Stomach (tissue), 9 donors: ENCODE results near the gene TSKU. TPM values are rescaled to one million over a fixed set of nuclear protein-coding genes. Genes with fewer than 3 reads are reported as not detected.
A peak's percentile ranks its signal among the peaks of the same experiment; 100 is the strongest.

ENCODE experiments used
- DNase-seq, 2 donors: peaks; one replicate each; pipeline versions ENCODE4 v3.0.0 to v3.0.0-alpha.2; 2013 to 2019
- H3K27ac ChIP-seq, 5 donors: fragments of 200-600 bp in 4 of 5; sonication (generic) in 4 of 5; one replicate each; pipeline ENCODE4 v1.5.1; 2013 to 2019; ENCODE audit warnings: mild to moderate bottlenecking in 1 of 5, moderate library complexity in 1 of 5
- H3K27me3 ChIP-seq, 3 donors: fragments of 200-600 bp; sonication (generic); one replicate each; pipeline ENCODE4 v1.5.1; 2017 to 2019; ENCODE audit warnings: mixed run types in 1 of 3
- H3K36me3 ChIP-seq, 4 donors: fragments of 200-600 bp; sonication (generic); 1 replicate in 3 of 4; 2 replicates in 1 of 4; pipeline ENCODE4 v1.5.1; 2016 to 2019
- H3K4me1 ChIP-seq, 4 donors: fragments of 200-600 bp; sonication (generic); one replicate each; pipeline ENCODE4 v1.5.1; 2016 to 2019
- H3K4me3 ChIP-seq, 4 donors: fragments of 200-600 bp; sonication (generic) in 3 of 4; one replicate each; pipeline ENCODE4 v1.5.1; 2016 to 2019; ENCODE audit warnings: mild to moderate bottlenecking in 1 of 4
- H3K9me3 ChIP-seq, 4 donors: fragments of 200-600 bp; sonication (generic); one replicate each; pipeline ENCODE4 v1.5.1; 2016 to 2019
- EP300 ChIP-seq: sonication (generic); formaldehyde crosslinking; IDR thresholded peaks from one replicate; pipeline ENCODE4 v1.6.1; 2017; ENCODE audit warnings: antibody characterized with exemption
- POLR2A ChIP-seq, 4 donors: fragments of 450-650 bp; IDR thresholded peaks; one replicate each; pipeline ENCODE4 v1.6.1; 2016; ENCODE audit warnings: antibody characterized with exemption in 4 of 4, control low read depth in 2 of 4, mild to moderate bottlenecking in 1 of 4, moderate library complexity in 1 of 4
- POLR2AphosphoS5 ChIP-seq, 3 donors: sonication (generic); formaldehyde crosslinking; IDR thresholded peaks; one replicate each; pipeline ENCODE4 v1.6.1; 2016; ENCODE audit warnings: antibody characterized with exemption in 3 of 3
- WGBS, 5 donors: extraction: QIAGEN DNeasy Blood & Tissue Kit in 3 of 5; methylation state at CpG; one replicate each; pipeline versions ENCODE4 v1.1.5 to v1.1.7; 2013 to 2018; 5-methylcytosine and 5-hydroxymethylcytosine counted together
- intact Hi-C: fragments of 100-400 bp; cut with DNase I; formaldehyde crosslinking; loops from one replicate; pipeline ENCODE4 v1.15.1; 2023; ENCODE audit warnings: low total_unique reads
- polyA plus RNA-seq, 3 donors: library from polyadenylated mRNA; stranded (reverse); fragments of 200-250 nt; gene quantifications; one replicate each; pipeline ENCODE4 v1.2.3, GENCODE V29; 2013
- total RNA-seq, 5 donors: library from RNA; depleted of rRNA; stranded (reverse); fragments of >200 nt; gene quantifications; one replicate each; pipeline versions ENCODE4 v1.1.0 to v1.2.3, GENCODE V29; 2014 to 2016
- TF ChIP-seq, protein P1 (sequence below), 7 experiments: fragments of 450-650 bp in 4 of 7; fragments of 200-600 bp in 3 of 7; sonication (generic) in 3 of 7; IDR thresholded peaks; one replicate each; pipeline ENCODE4 v1.5.1; 2016 to 2019; ENCODE audit warnings: antibody characterized with exemption in 7 of 7, control low read depth in 2 of 7, mild to moderate bottlenecking in 1 of 7
- donor health status: healthy with polysubstance abuse.
- donor health status: Bipolar disorder and iron deficiency.
- donor health status: healthy.

Gene TSKU
- total and polyA plus RNA-seq, 8 donors: 11.1 to 114 (median 19.7) TPM

DNA sequence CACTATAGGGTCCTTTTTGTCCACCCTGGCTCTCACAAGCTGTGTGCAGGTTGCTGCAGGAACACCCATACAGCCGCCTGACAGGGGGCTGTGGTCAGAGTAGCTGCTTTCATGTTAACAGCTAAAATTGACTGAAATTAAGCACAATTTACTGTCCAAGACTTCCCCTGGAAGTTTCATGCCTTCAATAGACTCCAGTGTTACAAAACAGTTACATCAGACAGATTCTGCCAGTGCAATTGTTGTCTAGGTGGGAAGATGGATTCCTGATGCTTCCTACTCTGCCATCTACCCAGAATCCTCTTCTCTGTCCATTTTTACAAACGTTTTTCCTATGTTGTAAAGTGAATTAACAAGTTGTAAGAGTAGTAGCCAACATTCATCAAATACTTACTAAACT, 5.3 kb upstream of the TSKU start:
- Histone ChIP-seq H3K36me3 (no peaks in the 10 kb centered on the region), H3K27ac (no peak overlapping the region), H3K27me3 (no peaks in the 10 kb centered on the region), H3K9me3 (peaks cover 0 to 26% (median 19%) of the 10 kb centered on the region in 4 donors), H3K4me1 (peaks cover 5 to 41% (median 31%) of the 10 kb centered on the region in 4 donors), H3K4me3 (no peak overlapping the region)
- TF ChIP-seq POLR2AphosphoS5 (IDR thresholded peaks at IDR 0.05) (no peak), EP300 (no peak), POLR2A (IDR thresholded peaks at IDR 0.05) (no peak)
- TF ChIP-seq, protein P1, sequence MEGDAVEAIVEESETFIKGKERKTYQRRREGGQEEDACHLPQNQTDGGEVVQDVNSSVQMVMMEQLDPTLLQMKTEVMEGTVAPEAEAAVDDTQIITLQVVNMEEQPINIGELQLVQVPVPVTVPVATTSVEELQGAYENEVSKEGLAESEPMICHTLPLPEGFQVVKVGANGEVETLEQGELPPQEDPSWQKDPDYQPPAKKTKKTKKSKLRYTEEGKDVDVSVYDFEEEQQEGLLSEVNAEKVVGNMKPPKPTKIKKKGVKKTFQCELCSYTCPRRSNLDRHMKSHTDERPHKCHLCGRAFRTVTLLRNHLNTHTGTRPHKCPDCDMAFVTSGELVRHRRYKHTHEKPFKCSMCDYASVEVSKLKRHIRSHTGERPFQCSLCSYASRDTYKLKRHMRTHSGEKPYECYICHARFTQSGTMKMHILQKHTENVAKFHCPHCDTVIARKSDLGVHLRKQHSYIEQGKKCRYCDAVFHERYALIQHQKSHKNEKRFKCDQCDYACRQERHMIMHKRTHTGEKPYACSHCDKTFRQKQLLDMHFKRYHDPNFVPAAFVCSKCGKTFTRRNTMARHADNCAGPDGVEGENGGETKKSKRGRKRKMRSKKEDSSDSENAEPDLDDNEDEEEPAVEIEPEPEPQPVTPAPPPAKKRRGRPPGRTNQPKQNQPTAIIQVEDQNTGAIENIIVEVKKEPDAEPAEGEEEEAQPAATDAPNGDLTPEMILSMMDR (IDR thresholded peaks at IDR 0.05): no peak
- intact Hi-C loops: no loop called here
- no peak for DNase-seq
- 45 to 53% (median 48%) methylated on average over 2 of the region's 2 CpGs for WGBS, 5 donors

- DNase-seq: no peak
- H3K4me1 ChIP-seq: peaks cover 0 to 39% (median 28%) of the 10 kb centered on the region in 4 donors
- H3K9me3 ChIP-seq: peaks cover 0 to 26% (median 19%) of the 10 kb centered on the region in 4 donors
- no peaks in the 10 kb centered on the region for H3K36me3 ChIP-seq
- no peak overlapping the region for H3K27ac ChIP-seq
- H3K27me3 ChIP-seq: peaks cover 0 to 7% (median 1%) of the 10 kb centered on the region in 3 donors
- 80 to 90% (median 85%) methylated on average over 3 of the region's 3 CpGs for WGBS, 5 donors
- H3K4me3 ChIP-seq: no peak overlapping the region
- intact Hi-C loops: no loop called here
- TF ChIP-seq POLR2A (IDR thresholded peaks at IDR 0.05) (no peak), POLR2AphosphoS5 (IDR thresholded peaks at IDR 0.05) (no peak), EP300 (no peak)
- TF ChIP-seq, protein P1 (IDR thresholded peaks at IDR 0.05): no peak
These were observed 4.3 kb upstream of the TSKU start for GRCh38 chr11:76778874-76779273.

DNA sequence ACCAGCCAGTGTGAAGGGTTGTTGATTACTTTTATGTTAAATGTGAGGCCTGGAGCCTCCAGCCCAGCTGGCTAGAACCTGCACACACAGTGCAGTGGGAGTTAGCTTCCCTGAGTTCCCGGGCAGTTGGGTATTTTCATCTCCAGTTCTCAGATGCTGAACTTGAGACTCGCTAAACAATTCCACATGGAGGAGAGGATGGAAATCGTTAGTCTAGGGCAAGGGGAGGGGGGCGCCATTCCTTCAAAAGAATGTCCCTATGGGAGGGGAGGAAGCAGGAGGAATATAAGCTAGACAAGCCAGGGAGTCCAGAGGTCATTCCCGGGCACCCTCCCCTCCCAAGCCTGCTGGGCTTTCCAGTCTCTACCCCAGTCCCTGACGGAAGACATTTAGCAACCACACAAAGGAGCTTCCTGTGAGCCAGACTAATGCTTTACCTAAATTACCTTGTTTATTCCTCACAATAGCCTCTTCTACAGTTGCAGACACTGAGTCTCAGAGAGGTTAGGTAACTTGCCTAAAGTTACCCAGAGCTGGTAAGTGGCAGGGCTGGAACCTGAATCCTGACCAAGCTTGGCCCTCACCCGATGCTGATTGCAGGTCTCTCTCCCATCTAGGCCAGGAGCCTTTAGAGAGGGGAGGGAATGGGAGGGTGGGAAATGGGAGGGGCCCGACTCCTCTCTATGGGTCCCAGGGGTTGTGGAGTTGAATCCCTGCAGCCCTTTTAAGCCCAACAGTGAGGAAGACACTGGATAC, 1.9 kb upstream of the TSKU start:
- H3K9me3 ChIP-seq: peaks cover 0 to 17% (median 16%) of the 10 kb centered on the region in 4 donors
- intact Hi-C loops: no loop called here
- no peaks in the 10 kb centered on the region for H3K36me3 ChIP-seq
- peaks cover 0 to 15% (median 5%) of the 10 kb centered on the region in 3 donors for H3K27me3 ChIP-seq
- peaks cover 7 to 51% (median 44%) of the 10 kb centered on the region in 4 donors for H3K4me1 ChIP-seq
- H3K4me3 ChIP-seq: no peak overlapping the region
- H3K27ac ChIP-seq: peak overlapping the region in 2 of 5 donors; percentile 92 to 94
- peak in 1 of 2 donors; percentile 62 for DNase-seq
- no peak for TF ChIP-seq EP300
- TF ChIP-seq, protein P1 (IDR thresholded peaks at IDR 0.05): no peak
- no peak for TF ChIP-seq POLR2AphosphoS5 (IDR thresholded peaks at IDR 0.05)
- no peak for TF ChIP-seq POLR2A (IDR thresholded peaks at IDR 0.05)
- WGBS, 5 donors: 47 to 70% (median 65%) methylated on average over 8 of the region's 8 CpGs

DNA sequence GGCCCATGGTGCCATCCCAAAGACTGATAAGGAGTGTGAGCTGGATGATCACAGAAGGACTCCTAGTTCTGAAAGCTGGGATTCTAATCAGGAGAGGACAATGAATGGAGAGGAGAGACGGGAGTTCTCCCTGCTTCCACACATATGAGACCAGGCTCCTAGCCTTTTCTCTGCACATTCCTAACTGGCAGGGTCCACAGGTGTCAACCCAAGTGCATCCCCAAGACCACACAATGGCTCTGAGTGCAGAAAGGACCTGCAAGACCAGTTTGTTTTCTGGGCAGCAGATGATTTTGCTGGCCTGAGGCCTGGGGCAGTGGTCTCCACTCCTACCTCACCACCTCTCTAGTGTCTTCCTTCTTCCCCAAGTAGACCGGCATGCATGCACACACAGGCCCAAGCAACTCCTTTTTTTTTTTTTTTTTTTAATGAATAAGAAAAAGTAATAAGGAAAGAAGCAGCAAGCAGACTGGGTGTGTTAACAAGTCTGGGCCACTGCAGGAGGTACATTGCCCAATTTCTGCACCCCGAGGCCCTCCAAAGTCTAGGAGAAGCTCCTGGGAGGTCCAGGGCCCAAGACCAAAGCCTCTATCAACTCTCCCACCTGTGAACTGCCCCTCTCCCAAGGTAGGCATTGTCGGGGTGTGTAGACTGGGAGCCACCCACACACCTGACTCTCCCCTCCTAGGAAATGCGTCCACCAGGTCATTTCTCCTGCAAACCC, 1.2 kb upstream of the TSKU start:
- intact Hi-C loops: no loop called here
- DNase-seq: no peak

More for the DNA sequence above, 1.2 kb upstream of the TSKU start:
- H3K4me3 ChIP-seq: peak overlapping the region; percentile 70 to 87 (median 81)
- peaks cover 7 to 55% (median 51%) of the 10 kb centered on the region in 4 donors for H3K4me1 ChIP-seq
- no peaks in the 10 kb centered on the region for H3K36me3 ChIP-seq
- peaks cover 0 to 9% (median 8%) of the 10 kb centered on the region in 4 donors for H3K9me3 ChIP-seq
- H3K27ac ChIP-seq: peak overlapping the region; percentile 26 to 94 (median 90)
- peaks cover 0 to 15% (median 5%) of the 10 kb centered on the region in 3 donors for H3K27me3 ChIP-seq
- 54 to 66% (median 56%) methylated on average over 5 of the region's 5 CpGs for WGBS, 5 donors
- TF ChIP-seq POLR2AphosphoS5 (IDR thresholded peaks at IDR 0.05) (no peak), EP300 (no peak), POLR2A (IDR thresholded peaks at IDR 0.05) (no peak)
- TF ChIP-seq, protein P1 (IDR thresholded peaks at IDR 0.05): no peak
